Upper lobe of left lung (tissue), 4 donors: ENCODE data around the gene EXOC4.

Source experiments
- CTCF ChIP-seq, 6 experiments: fragments of 450-650 bp in 4 of 6; fragments of 200-600 bp in 2 of 6; sonication (generic) in 2 of 6; IDR thresholded peaks; one replicate each; pipeline ENCODE4 v1.5.1; 2016 to 2019; ENCODE audit warnings: antibody characterized with exemption in 6 of 6
- POLR2A ChIP-seq, 4 donors: fragments of 450-650 bp; IDR thresholded peaks; one replicate each; pipeline ENCODE4 v1.5.1; 2016 to 2017; ENCODE audit warnings: antibody characterized with exemption in 4 of 4, mild to moderate bottlenecking in 2 of 4
- POLR2AphosphoS5 ChIP-seq, 2 donors: sonication (generic); formaldehyde crosslinking; IDR thresholded peaks; one replicate each; pipeline ENCODE4 v1.5.1; 2017; ENCODE audit warnings: antibody characterized with exemption in 2 of 2

- TF ChIP-seq CTCF (IDR thresholded peaks at IDR 0.05) (no peak), POLR2A (IDR thresholded peaks at IDR 0.05) (no peak), POLR2AphosphoS5 (IDR thresholded peaks at IDR 0.05) (no peak)
Observed at GRCh38 chr7:133741078-133741477, 488.2 kb downstream of the EXOC4 start.
